ENCODE measurements around the gene SEMA3G.

SEMA3G gene

DNA sequence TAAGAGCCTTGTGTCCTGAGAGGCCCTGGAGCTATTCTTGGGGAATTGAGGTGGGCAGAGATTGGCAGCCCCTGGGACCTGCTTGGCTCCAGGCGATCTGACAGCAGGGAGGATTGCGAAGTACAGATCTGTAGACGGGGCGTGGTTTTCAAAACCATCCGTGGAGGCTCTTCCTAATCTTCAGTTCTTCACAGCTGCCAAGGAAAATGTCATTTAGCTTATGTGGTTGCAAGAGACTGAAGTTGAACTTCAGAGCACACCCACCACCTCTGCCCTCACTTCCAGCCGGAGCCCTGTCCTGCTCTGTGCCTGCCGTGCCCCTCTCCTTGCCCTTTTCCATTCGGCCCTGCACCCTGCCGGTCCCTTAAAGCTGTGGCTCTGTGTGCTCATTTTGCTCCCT, 23.4 kb upstream of the SEMA3G start:
- no peak for DNase-seq (ENCODE audit: low read depth)
- TF ChIP-seq, protein P1, sequence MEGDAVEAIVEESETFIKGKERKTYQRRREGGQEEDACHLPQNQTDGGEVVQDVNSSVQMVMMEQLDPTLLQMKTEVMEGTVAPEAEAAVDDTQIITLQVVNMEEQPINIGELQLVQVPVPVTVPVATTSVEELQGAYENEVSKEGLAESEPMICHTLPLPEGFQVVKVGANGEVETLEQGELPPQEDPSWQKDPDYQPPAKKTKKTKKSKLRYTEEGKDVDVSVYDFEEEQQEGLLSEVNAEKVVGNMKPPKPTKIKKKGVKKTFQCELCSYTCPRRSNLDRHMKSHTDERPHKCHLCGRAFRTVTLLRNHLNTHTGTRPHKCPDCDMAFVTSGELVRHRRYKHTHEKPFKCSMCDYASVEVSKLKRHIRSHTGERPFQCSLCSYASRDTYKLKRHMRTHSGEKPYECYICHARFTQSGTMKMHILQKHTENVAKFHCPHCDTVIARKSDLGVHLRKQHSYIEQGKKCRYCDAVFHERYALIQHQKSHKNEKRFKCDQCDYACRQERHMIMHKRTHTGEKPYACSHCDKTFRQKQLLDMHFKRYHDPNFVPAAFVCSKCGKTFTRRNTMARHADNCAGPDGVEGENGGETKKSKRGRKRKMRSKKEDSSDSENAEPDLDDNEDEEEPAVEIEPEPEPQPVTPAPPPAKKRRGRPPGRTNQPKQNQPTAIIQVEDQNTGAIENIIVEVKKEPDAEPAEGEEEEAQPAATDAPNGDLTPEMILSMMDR (IDR thresholded peaks at IDR 0.05; ENCODE audit: insufficient read depth, low read depth, low read length, missing control alignments), result no peak
- no peak overlapping the region for H3K4me3 ChIP-seq (ENCODE audit: low read length)

DNA sequence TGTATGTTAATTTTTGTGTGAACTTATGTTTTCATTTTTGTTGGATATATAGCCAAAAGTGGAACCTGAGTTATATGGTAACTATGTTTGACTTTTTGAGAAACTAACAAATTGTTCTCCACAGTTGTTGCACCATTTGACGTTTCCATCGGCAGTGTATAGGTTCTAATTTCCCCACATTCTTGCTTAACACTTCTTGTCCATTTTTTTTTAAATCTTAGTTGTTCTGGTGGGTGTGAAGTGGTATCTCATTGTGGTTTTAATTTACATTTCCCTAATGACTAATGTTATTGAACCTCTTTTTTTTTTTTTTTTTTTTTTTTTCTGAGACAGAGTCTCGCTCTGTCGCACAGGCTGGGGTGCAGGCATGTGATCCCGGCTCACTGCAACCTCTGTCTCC, 18.5 kb upstream of the SEMA3G start:
- TF ChIP-seq, protein P1 (IDR thresholded peaks at IDR 0.05; ENCODE audit: insufficient read depth, low read depth, low read length, missing control alignments), result no peak
- H3K4me3 ChIP-seq (ENCODE audit: low read length), result no peak overlapping the region
- DNase-seq (ENCODE audit: low read depth), result no peak

DNA sequence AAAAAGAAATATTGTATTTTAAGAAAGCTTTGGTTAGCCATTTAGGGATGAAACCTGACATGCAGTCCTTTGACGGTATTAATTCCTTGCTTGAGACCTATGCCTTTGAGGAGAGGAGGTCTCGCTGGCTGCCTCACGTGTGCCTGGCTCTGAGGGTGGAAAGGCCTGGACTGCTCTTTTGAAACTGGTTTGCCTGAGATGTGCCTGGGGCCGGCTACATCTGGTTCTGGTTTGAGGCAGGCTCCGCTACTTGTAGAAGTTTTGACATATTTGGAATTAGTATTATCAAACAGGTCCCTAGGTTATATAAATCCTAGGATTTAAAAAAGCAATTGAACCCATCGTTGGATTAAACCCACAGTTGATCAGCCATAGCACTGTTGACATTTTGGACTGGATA, 17.0 kb upstream of the SEMA3G start:
- no peak for DNase-seq (ENCODE audit: low read depth)
- no peak overlapping the region for H3K4me3 ChIP-seq (ENCODE audit: low read length)
- TF ChIP-seq, protein P1 (IDR thresholded peaks at IDR 0.05; ENCODE audit: insufficient read depth, low read depth, low read length, missing control alignments), result no peak

DNA sequence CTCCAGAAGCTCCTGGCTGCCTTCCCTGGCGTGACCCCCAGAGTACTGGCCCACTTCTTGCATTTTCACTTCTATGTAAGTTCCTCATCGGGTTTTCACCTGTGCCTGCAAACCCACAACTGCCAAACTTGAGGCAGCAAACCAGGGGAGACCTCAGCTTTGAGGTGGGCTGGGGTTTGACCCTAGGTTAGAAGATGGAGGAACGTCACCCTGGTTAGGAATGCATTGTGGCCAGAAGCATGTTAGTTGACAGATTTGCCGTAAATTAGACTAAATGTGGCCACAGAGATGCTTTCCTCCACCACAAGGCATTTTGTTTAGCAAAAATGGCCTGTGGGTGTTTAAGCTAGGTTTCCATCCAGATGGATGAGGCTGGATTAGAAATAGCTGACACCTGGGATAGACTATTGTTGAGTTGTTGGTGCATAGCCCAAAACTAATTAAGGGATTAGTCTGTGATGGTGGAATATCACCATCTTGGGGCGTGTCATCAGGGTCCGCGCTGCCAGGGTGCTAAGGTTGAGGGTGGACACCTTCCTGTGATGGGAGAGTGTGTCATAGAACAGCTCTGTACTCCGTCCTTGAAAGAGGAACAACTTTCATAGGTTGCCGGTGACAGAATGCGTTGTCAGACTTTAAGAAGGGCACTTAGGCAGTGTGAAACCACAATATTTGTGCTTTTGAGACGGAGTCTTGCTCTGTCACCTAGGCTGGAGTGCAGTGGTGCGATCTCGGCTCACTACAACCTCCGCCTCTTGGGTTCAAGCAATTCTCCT, 14.1 kb upstream of the SEMA3G start:
- TF ChIP-seq, protein P1 (IDR thresholded peaks at IDR 0.05; ENCODE audit: insufficient read depth, low read depth, low read length, missing control alignments), result no peak
- DNase-seq (ENCODE audit: low read depth), result no peak
- no peak overlapping the region for H3K4me3 ChIP-seq (ENCODE audit: low read length)

DNA sequence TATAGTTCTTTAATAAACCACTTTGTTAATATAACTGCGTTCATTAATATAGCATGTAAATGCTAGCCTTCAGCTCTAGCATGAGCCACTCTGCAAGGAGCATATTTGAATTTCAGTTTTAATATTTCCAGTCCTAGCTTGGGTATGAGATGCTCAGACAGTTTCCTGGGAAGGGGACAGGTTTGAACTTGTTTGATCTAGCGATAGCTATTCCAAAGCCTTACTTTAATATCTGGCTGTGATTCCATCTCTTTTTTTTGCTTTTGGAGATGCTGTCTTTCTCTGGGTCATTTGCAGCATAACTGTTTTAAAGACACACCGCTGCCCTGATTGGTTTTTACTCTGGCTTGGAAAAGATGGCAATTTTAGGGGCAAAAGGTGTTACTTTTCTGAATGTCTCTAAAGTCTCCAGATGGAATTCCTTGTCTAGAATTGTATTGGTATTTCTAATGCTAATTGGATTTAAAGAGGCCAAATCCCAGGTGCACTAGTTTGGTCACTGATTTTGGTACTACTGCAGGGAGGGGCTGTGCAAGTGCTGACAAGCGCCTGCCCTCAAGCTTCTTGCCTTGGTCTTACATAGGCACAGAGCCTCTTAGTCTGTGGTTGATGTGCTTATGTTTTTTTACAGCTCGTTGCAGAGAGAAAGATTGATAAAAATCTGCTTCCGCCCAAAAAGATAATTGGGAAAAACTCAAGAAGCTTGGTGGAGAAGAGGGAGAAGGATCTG, 13.3 kb upstream of the SEMA3G start:
- no peak overlapping the region for H3K4me3 ChIP-seq (ENCODE audit: low read length)
- peak; percentile 60 for DNase-seq (ENCODE audit: low read depth)

DNA sequence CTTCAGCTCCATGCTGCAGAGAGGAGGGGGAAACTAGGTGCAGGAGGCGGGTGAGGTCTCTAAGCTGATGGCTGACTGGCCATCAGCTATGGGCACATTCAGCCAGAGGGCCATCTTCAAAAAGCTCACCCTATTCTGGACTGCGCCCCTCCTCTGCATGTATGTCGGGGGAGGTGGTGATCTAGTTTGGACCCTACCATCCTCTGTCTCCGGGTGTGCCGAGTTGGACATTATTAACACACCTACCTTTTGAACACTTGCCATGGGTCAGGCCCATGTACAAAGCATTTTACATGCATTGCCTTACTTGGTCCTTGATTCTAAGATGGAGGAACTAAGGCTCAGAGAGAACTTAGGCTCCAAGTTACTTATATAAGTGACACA, 11.9 kb upstream of the SEMA3G start:
- peak overlapping the region; percentile 79 for H3K4me3 ChIP-seq (ENCODE audit: low read length)
- TF ChIP-seq, protein P1 (IDR thresholded peaks at IDR 0.05; ENCODE audit: insufficient read depth, low read depth, low read length, missing control alignments), result no peak
- no peak for DNase-seq (ENCODE audit: low read depth)

More for the DNA sequence above, 13.3 kb upstream of the SEMA3G start:
- TF ChIP-seq, protein P1 (IDR thresholded peaks at IDR 0.05; ENCODE audit: insufficient read depth, low read depth, low read length, missing control alignments), result no peak
